ENCODE results near the gene INSIG1.

INSIG1 gene

GRCh38 chr7:155348806-155349205, 51.1 kb downstream of the INSIG1 start:
- no peak for DNase-seq (ENCODE audit: low spot score)
- FAIRE-seq, result no peak

- DNase-seq (ENCODE audit: low spot score), result no peak
- FAIRE-seq, result no peak
Observed at GRCh38 chr7:155349601-155350331, 52.1 kb downstream of the INSIG1 start.

- DNase-seq (ENCODE audit: low spot score) (no peak), FAIRE-seq (no peak)
Observed at GRCh38 chr7:155351120-155351870, 53.6 kb downstream of the INSIG1 start.

GRCh38 chr7:155352076-155352752, 54.5 kb downstream of the INSIG1 start:
- no peak for DNase-seq (ENCODE audit: low spot score)

GRCh38 chr7:155352753-155353115, 55.1 kb downstream of the INSIG1 start:
- DNase-seq (ENCODE audit: low spot score), result no peak
- no peak for FAIRE-seq

More at GRCh38 chr7:155352076-155352752, 54.5 kb downstream of the INSIG1 start:
- no peak for FAIRE-seq

GRCh38 chr7:155353256-155353897, 55.7 kb downstream of the INSIG1 start:
- no peak for FAIRE-seq
- no peak for DNase-seq (ENCODE audit: low spot score)

GRCh38 chr7:155354371-155355048, 56.8 kb downstream of the INSIG1 start:
- DNase-seq (ENCODE audit: low spot score), result no peak
- no peak for FAIRE-seq

GRCh38 chr7:155355176-155355575, 57.5 kb downstream of the INSIG1 start:
- DNase-seq (ENCODE audit: low spot score), result no peak
- FAIRE-seq, result no peak

GRCh38 chr7:155355745-155356144, 58.1 kb downstream of the INSIG1 start:
- DNase-seq (ENCODE audit: low spot score), result no peak
- no peak for FAIRE-seq

GRCh38 chr7:155356323-155357105, 58.8 kb downstream of the INSIG1 start:
- DNase-seq (ENCODE audit: low spot score), result peak; percentile 17

GRCh38 chr7:155357573-155358041, 59.9 kb downstream of the INSIG1 start:
- FAIRE-seq, result no peak
- DNase-seq (ENCODE audit: low spot score), result no peak

More at GRCh38 chr7:155356323-155357105, 58.8 kb downstream of the INSIG1 start:
- no peak for FAIRE-seq

- DNase-seq (ENCODE audit: low spot score) (no peak), FAIRE-seq (no peak)
Observed at GRCh38 chr7:155358066-155358947, 60.6 kb downstream of the INSIG1 start.

- DNase-seq (ENCODE audit: low spot score) (no peak), FAIRE-seq (no peak)
Observed at GRCh38 chr7:155358948-155359712, 61.5 kb downstream of the INSIG1 start.

Data from urothelium cell line (cell line).